Osteocyte (in vitro differentiated cells): ENCODE measurements around the gene DEFB108B. TPM values are rescaled to one million over a fixed set of nuclear protein-coding genes. Genes with fewer than 3 reads are reported as not detected.
"Not testable (repeated sequence)": the region's sequence is repeated elsewhere in the genome, so short reads cannot be mapped to it uniquely, and the experiment has no call there.

Source experiments
- DNase-seq: peaks from one replicate; pipeline ENCODE4 v3.0.0; 2021; ENCODE audit warnings: mixed read lengths; ENCODE audit not compliant: unreplicated experiment; ENCODE audit errors: extremely low spot score
- H3K27ac Mint-ChIP-seq: one replicate; pipeline ENCODE4 v1.8.0; 2021; ENCODE audit warnings: mild to moderate bottlenecking, mixed read lengths; ENCODE audit not compliant: unreplicated experiment
- H3K27me3 Mint-ChIP-seq: one replicate; pipeline ENCODE4 v1.8.0; 2021; ENCODE audit warnings: mixed read lengths; ENCODE audit not compliant: unreplicated experiment
- H3K36me3 Mint-ChIP-seq: one replicate; pipeline ENCODE4 v1.8.0; 2021; ENCODE audit warnings: mixed read lengths; ENCODE audit not compliant: unreplicated experiment
- H3K4me1 Mint-ChIP-seq: one replicate; pipeline ENCODE4 v1.8.0; 2021; ENCODE audit warnings: mixed read lengths; ENCODE audit not compliant: unreplicated experiment
- H3K4me3 Mint-ChIP-seq: one replicate; pipeline ENCODE4 v1.8.0; 2021; ENCODE audit warnings: mild to moderate bottlenecking, moderate library complexity, mixed read lengths; ENCODE audit not compliant: unreplicated experiment
- H3K9me3 Mint-ChIP-seq: one replicate; pipeline ENCODE4 v1.8.0; 2021; ENCODE audit warnings: mixed read lengths; ENCODE audit not compliant: unreplicated experiment
- total RNA-seq: library from RNA; stranded (reverse); gene quantifications from 2 replicates; pipeline ENCODE4 v1.2.1, GENCODE V29; 2021
- TF ChIP-seq, protein P1 (sequence below): fragments of 200-600 bp; sonication (generic); IDR thresholded peaks from 2 replicates; pipeline ENCODE4 v1.5.0; 2021; ENCODE audit warnings: antibody characterized with exemption, mild to moderate bottlenecking, moderate library complexity

The DEFB108B gene
- total RNA-seq, 1 donor from 2014 or later = not detected

DNA sequence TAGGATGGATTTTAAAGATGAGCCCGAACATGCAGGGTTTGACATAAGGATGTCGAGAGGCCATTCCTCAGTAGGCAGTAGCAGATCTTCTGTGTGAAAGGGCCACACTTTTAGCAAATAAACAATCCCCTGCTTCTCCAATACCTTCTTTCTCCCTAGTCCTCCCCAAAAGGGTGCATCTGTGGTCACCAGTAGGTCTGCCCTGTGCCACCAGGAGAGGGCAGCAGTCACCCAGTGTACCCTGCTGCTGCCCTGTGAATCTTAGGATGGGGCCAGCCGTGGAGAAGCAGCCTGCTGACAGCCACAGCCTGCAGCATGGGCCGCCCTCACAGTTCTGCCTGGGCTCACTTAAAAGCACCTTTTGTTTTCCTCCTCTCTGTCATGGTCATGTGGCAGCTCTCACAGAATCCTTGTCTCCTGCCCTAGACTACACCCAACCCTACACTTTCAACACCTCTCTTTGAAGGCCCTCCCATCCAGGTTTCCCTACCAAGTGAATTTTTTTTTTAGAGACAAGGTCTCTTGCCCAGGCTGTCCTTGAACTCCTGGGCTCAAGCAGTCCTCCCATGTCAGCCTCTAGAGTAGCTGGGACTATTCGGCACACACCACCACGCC, 40.3 kb upstream of the DEFB108B start:
- H3K4me3 Mint-ChIP-seq, H3K27ac Mint-ChIP-seq, H3K36me3 Mint-ChIP-seq, H3K27me3 Mint-ChIP-seq, H3K9me3 Mint-ChIP-seq: not testable (repeated sequence)
- TF ChIP-seq, protein P1, sequence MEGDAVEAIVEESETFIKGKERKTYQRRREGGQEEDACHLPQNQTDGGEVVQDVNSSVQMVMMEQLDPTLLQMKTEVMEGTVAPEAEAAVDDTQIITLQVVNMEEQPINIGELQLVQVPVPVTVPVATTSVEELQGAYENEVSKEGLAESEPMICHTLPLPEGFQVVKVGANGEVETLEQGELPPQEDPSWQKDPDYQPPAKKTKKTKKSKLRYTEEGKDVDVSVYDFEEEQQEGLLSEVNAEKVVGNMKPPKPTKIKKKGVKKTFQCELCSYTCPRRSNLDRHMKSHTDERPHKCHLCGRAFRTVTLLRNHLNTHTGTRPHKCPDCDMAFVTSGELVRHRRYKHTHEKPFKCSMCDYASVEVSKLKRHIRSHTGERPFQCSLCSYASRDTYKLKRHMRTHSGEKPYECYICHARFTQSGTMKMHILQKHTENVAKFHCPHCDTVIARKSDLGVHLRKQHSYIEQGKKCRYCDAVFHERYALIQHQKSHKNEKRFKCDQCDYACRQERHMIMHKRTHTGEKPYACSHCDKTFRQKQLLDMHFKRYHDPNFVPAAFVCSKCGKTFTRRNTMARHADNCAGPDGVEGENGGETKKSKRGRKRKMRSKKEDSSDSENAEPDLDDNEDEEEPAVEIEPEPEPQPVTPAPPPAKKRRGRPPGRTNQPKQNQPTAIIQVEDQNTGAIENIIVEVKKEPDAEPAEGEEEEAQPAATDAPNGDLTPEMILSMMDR = peak; percentile 67
- H3K4me1 Mint-ChIP-seq = peaks cover 17% of the 10 kb centered on the region
- peak; percentile 85 for DNase-seq

GRCh38 chr11:71794386-71795040, 38.5 kb upstream of the DEFB108B start:
- DNase-seq = peak; percentile 73
- H3K36me3 Mint-ChIP-seq, H3K9me3 Mint-ChIP-seq, H3K27me3 Mint-ChIP-seq, H3K4me3 Mint-ChIP-seq, H3K27ac Mint-ChIP-seq, H3K4me1 Mint-ChIP-seq: not testable (repeated sequence)

GRCh38 chr11:71795236-71795635, 37.8 kb upstream of the DEFB108B start:
- not testable (repeated sequence) for H3K4me1 Mint-ChIP-seq, H3K9me3 Mint-ChIP-seq, H3K36me3 Mint-ChIP-seq, DNase-seq, H3K4me3 Mint-ChIP-seq, H3K27ac Mint-ChIP-seq, H3K27me3 Mint-ChIP-seq

GRCh38 chr11:71796016-71796415, 37.0 kb upstream of the DEFB108B start:
- H3K4me1 Mint-ChIP-seq, H3K4me3 Mint-ChIP-seq, H3K27ac Mint-ChIP-seq, DNase-seq, H3K9me3 Mint-ChIP-seq, H3K27me3 Mint-ChIP-seq, H3K36me3 Mint-ChIP-seq: not testable (repeated sequence)

GRCh38 chr11:71796781-71797180, 36.2 kb upstream of the DEFB108B start:
- H3K36me3 Mint-ChIP-seq, H3K4me1 Mint-ChIP-seq, H3K4me3 Mint-ChIP-seq, H3K27me3 Mint-ChIP-seq, H3K27ac Mint-ChIP-seq, H3K9me3 Mint-ChIP-seq, DNase-seq: not testable (repeated sequence)

DNA sequence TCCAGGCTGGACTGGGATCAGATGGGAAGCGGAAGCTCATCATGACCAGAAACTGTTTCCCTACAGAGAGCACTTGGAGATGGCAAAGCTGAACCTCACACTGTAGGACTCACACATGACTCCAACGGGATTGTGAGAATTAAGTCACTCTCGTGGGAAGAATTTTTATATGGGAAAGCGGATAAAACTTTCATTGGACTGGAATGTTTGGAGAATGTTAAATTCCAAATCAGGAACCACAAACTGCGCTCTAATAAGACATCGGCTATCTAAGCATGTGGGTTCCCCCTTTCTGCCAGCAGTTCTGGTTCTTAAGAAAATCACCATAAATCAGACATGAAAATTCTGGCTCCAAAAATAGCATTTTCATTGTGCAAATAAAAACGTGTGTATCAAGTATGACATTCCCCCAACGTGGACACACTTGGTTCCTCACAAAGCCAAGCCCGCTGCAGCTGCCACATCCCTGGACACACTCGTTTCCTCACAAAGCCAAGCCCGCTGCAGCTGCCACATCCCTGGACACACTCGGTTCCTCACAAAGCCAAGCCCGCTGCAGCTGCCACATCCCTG, 33.4 kb upstream of the DEFB108B start:
- H3K36me3 Mint-ChIP-seq, H3K27ac Mint-ChIP-seq, H3K27me3 Mint-ChIP-seq, H3K9me3 Mint-ChIP-seq, DNase-seq, H3K4me3 Mint-ChIP-seq, H3K4me1 Mint-ChIP-seq: not testable (repeated sequence)

GRCh38 chr11:71800335-71800953, 32.6 kb upstream of the DEFB108B start:
- H3K4me1 Mint-ChIP-seq, H3K4me3 Mint-ChIP-seq, H3K27ac Mint-ChIP-seq, H3K36me3 Mint-ChIP-seq, DNase-seq, H3K27me3 Mint-ChIP-seq, H3K9me3 Mint-ChIP-seq: not testable (repeated sequence)
- TF ChIP-seq, protein P1 = peak; percentile 48

- H3K4me3 Mint-ChIP-seq, DNase-seq, H3K27ac Mint-ChIP-seq, H3K27me3 Mint-ChIP-seq, H3K4me1 Mint-ChIP-seq, H3K36me3 Mint-ChIP-seq, H3K9me3 Mint-ChIP-seq: not testable (repeated sequence)
Measured at GRCh38 chr11:71801026-71801425, 32.0 kb upstream of the DEFB108B start.

DNA sequence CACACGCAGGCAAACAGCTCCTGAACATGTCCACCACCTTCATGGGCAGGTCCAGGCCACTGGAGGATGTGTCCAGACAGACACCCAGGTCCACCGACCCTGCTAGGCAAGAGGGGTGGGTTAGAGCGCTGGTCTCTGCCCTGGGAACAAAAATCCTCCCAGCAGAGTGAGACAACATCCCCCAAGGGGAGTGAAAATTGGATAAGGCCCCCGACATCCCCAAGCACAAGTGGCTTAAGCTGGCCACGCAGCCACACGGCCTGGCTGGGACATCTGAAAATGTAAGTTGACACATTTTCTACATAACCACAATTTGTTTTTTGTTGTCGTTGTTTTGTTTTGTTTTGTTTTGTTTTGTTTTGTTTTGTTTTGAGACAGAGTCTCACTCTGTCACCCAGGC, 30.1 kb upstream of the DEFB108B start:
- not testable (repeated sequence) for H3K36me3 Mint-ChIP-seq, H3K9me3 Mint-ChIP-seq, DNase-seq, H3K27ac Mint-ChIP-seq, H3K4me3 Mint-ChIP-seq, H3K4me1 Mint-ChIP-seq, H3K27me3 Mint-ChIP-seq

- H3K27me3 Mint-ChIP-seq, H3K9me3 Mint-ChIP-seq, H3K36me3 Mint-ChIP-seq, H3K27ac Mint-ChIP-seq, H3K4me3 Mint-ChIP-seq, H3K4me1 Mint-ChIP-seq, DNase-seq: not testable (repeated sequence)
Measured at GRCh38 chr11:71804158-71804947, 28.6 kb upstream of the DEFB108B start.
